Prostate gland (tissue), 2 donors: ENCODE results near the gene ILRUN.

ENCODE experiments used
- CTCF ChIP-seq, 4 experiments: fragments of 200-600 bp in 2 of 4; fragments of 450-650 bp in 2 of 4; sonication (generic) in 2 of 4; IDR thresholded peaks; 1 replicate in 3 of 4; 2 replicates in 1 of 4; pipeline ENCODE4 v1.5.1; 2016 to 2019; ENCODE audit warnings: antibody characterized with exemption in 4 of 4, mild to moderate bottlenecking in 2 of 4, moderate library complexity in 2 of 4
- POLR2AphosphoS5 ChIP-seq: sonication (generic); formaldehyde crosslinking; IDR thresholded peaks from one replicate; pipeline ENCODE4 v1.6.1; 2017; ENCODE audit warnings: antibody characterized with exemption

- no peak for TF ChIP-seq CTCF (IDR thresholded peaks at IDR 0.05)
- no peak for TF ChIP-seq POLR2AphosphoS5
Measured at GRCh38 chr6:34673064-34673463, 23.5 kb downstream of the ILRUN start.
